ENCODE results near the gene TCP11.

The TCP11 gene

GRCh38 chr6:35176301-35177024 is 35.3 kb upstream of the TCP11 start:
- Histone ChIP-seq H4K20me1 (ENCODE audit: insufficient read depth) (no peaks in the 10 kb centered on the region), H3K4me3 (IDR thresholded peaks at IDR 0.05; ENCODE audit: insufficient read depth, low read depth, low read length) (no peak overlapping the region), H3K4me2 (no peak overlapping the region), H2AFZ (ENCODE audit: low read depth) (no peak overlapping the region), H3K36me3 (ENCODE audit: insufficient read depth) (no peaks in the 10 kb centered on the region), H3K9ac (no peak overlapping the region), H3K79me2 (ENCODE audit: insufficient read depth, low read depth) (no peaks in the 10 kb centered on the region), H3K27ac (no peak overlapping the region), H3K27me3 (ENCODE audit: insufficient read depth, low read depth) (no peaks in the 10 kb centered on the region), H3K4me1 (ENCODE audit: low read depth, poor library complexity, severe bottlenecking) (peaks cover 35% of the 10 kb centered on the region)
- TF ChIP-seq CTCF (conservative IDR thresholded peaks at IDR 0.05; ENCODE audit: low read depth, low read length) = no peak

GRCh38 chr6:35174501-35174900 is 33.4 kb upstream of the TCP11 start:
- no peak overlapping the region for H3K27ac ChIP-seq
- no peaks in the 10 kb centered on the region; the same call in 1 of the 2 replicates for H3K27me3 ChIP-seq (ENCODE audit: insufficient read depth, low read depth)
- no peaks in the 10 kb centered on the region for H3K79me2 ChIP-seq (ENCODE audit: insufficient read depth, low read depth)
- H3K4me3 ChIP-seq (IDR thresholded peaks at IDR 0.05; ENCODE audit: insufficient read depth, low read depth, low read length) = no peak overlapping the region
- no peak overlapping the region for H3K9ac ChIP-seq
- H3K36me3 ChIP-seq (ENCODE audit: insufficient read depth) = no peaks in the 10 kb centered on the region
- no peak overlapping the region for H2AFZ ChIP-seq (ENCODE audit: low read depth)
- no peak overlapping the region for H3K4me2 ChIP-seq
- H3K4me1 ChIP-seq (ENCODE audit: low read depth, poor library complexity, severe bottlenecking) = peaks cover 16% of the 10 kb centered on the region
- TF ChIP-seq CTCF (conservative IDR thresholded peaks at IDR 0.05; ENCODE audit: low read depth, low read length) = no peak
- no peaks in the 10 kb centered on the region for H4K20me1 ChIP-seq (ENCODE audit: insufficient read depth)

- H3K79me2 ChIP-seq (ENCODE audit: insufficient read depth, low read depth) = no peaks in the 10 kb centered on the region
- no peak overlapping the region for H3K27ac ChIP-seq
- no peak overlapping the region for H3K4me3 ChIP-seq (IDR thresholded peaks at IDR 0.05; ENCODE audit: insufficient read depth, low read depth, low read length)
- no peak for TF ChIP-seq CTCF (conservative IDR thresholded peaks at IDR 0.05; ENCODE audit: low read depth, low read length)
- H3K36me3 ChIP-seq (ENCODE audit: insufficient read depth) = no peaks in the 10 kb centered on the region
- no peak overlapping the region for H3K4me2 ChIP-seq
- H3K27me3 ChIP-seq (ENCODE audit: insufficient read depth, low read depth) = no peaks in the 10 kb centered on the region; the same call in 1 of the 2 replicates
- H4K20me1 ChIP-seq (ENCODE audit: insufficient read depth) = no peaks in the 10 kb centered on the region
- H3K9ac ChIP-seq = no peak overlapping the region
- H3K4me1 ChIP-seq (ENCODE audit: low read depth, poor library complexity, severe bottlenecking) = peaks cover 11% of the 10 kb centered on the region
- H2AFZ ChIP-seq (ENCODE audit: low read depth) = no peak overlapping the region
Observed at GRCh38 chr6:35174088-35174434, 32.9 kb upstream of the TCP11 start.

GRCh38 chr6:35173427-35174087 is 32.4 kb upstream of the TCP11 start:
- Histone ChIP-seq H3K4me1 (ENCODE audit: low read depth, poor library complexity, severe bottlenecking) (peaks cover 6% of the 10 kb centered on the region), H2AFZ (ENCODE audit: low read depth) (no peak overlapping the region), H3K27me3 (ENCODE audit: insufficient read depth, low read depth) (no peaks in the 10 kb centered on the region; the same call in 1 of the 2 replicates), H3K4me2 (no peak overlapping the region), H3K79me2 (ENCODE audit: insufficient read depth, low read depth) (no peaks in the 10 kb centered on the region), H3K9ac (no peak overlapping the region), H3K36me3 (ENCODE audit: insufficient read depth) (no peaks in the 10 kb centered on the region), H3K27ac (no peak overlapping the region), H4K20me1 (ENCODE audit: insufficient read depth) (no peaks in the 10 kb centered on the region), H3K4me3 (IDR thresholded peaks at IDR 0.05; ENCODE audit: insufficient read depth, low read depth, low read length) (no peak overlapping the region)
- no peak for TF ChIP-seq CTCF (conservative IDR thresholded peaks at IDR 0.05; ENCODE audit: low read depth, low read length)

Measured in KMS-11 (cell line).